HPDE6-E6E7 (cell line): ENCODE results near the gene ACIN1.
A peak's percentile ranks its signal among the peaks of the same experiment; 100 is the strongest.
"Not testable (repeated sequence)": the region's sequence is repeated elsewhere in the genome, so short reads cannot be mapped to it uniquely, and the experiment has no call there.

Experiments
- DNase-seq: peaks from one replicate; pipeline ENCODE4 v3.0.0; 2011; ENCODE audit warnings: missing footprints; ENCODE audit errors: extremely low spot score

ACIN1 gene

GRCh38 chr14:23107620-23108019, 12.7 kb upstream of the ACIN1 start:
- not testable (repeated sequence) for DNase-seq

- no peak for DNase-seq
These were observed 11.8 kb upstream of the ACIN1 start for GRCh38 chr14:23106747-23107045.

GRCh38 chr14:23105348-23105824, 10.4 kb upstream of the ACIN1 start:
- no peak for DNase-seq

- no peak for DNase-seq
These were observed 9.8 kb upstream of the ACIN1 start, which contains the start of gene CIROP for GRCh38 chr14:23104591-23105347. TSS of gene CIROP (minus strand) at chr14:23104989. CDS start at chr14:23104920, 69 bp downstream.

- no peak for DNase-seq
These were observed 9.2 kb upstream of the ACIN1 start for GRCh38 chr14:23104070-23104590.

GRCh38 chr14:23103581-23103980, 8.6 kb upstream of the ACIN1 start:
- DNase-seq, result no peak

- DNase-seq, result no peak
These were observed 7.9 kb upstream of the ACIN1 start for GRCh38 chr14:23102801-23103200.

- DNase-seq, result no peak
These were observed 7.2 kb upstream of the ACIN1 start for GRCh38 chr14:23101986-23102625.

GRCh38 chr14:23101213-23101970, 6.5 kb upstream of the ACIN1 start:
- DNase-seq, result no peak

GRCh38 chr14:23099212-23099861, 4.4 kb upstream of the ACIN1 start:
- no peak for DNase-seq

- no peak for DNase-seq
These were observed 2.9 kb upstream of the ACIN1 start for GRCh38 chr14:23097786-23098185.

GRCh38 chr14:23095196-23096108, 516 bp upstream of the ACIN1 start, which contains the start of gene C14orf119:
TSS of gene C14orf119 (plus strand) at chr14:23095505. CDS start at chr14:23097659, 2,154 bp downstream.
- DNase-seq, result peak; percentile 99

- DNase-seq, result no peak
These were observed 808 bp downstream of the ACIN1 start for GRCh38 chr14:23093991-23094665.

GRCh38 chr14:23093526-23093925, 1.4 kb downstream of the ACIN1 start:
- DNase-seq, result no peak

- DNase-seq, result no peak
These were observed 1.8 kb downstream of the ACIN1 start for GRCh38 chr14:23093104-23093503.

GRCh38 chr14:23091294-23092225, 3.4 kb downstream of the ACIN1 start:
- no peak for DNase-seq

GRCh38 chr14:23090254-23090636, 4.7 kb downstream of the ACIN1 start:
- no peak for DNase-seq

- no peak for DNase-seq
These were observed 5.3 kb downstream of the ACIN1 start for GRCh38 chr14:23089498-23090253.
